Smooth muscle cell (in vitro differentiated cells): ENCODE results near the gene B3GALNT2. TPM values are rescaled to one million over a fixed set of nuclear protein-coding genes. Genes with fewer than 3 reads are reported as not detected.

Experiments
- DNase-seq: peaks from one replicate; lab custom pipeline; 2025; ENCODE audit not compliant: unreplicated experiment; lab: John Stamatoyannopoulos, UW
- H2AFZ ChIP-seq: fragments of 200-600 bp; sonication (generic); 2 replicates; pipeline ENCODE4 v1.6.0; 2016; ENCODE audit warnings: antibody characterized with exemption, low read depth, mild to moderate bottlenecking
- H3F3A ChIP-seq: fragments of 200-600 bp; sonication (generic); 2 replicates; pipeline ENCODE4 v1.6.0; 2017; ENCODE audit warnings: antibody characterized with exemption, low read depth
- H3K27ac ChIP-seq: fragments of 200-600 bp; sonication (generic); 2 replicates; pipeline ENCODE4 v1.5.1; 2016; ENCODE audit warnings: low read depth, mild to moderate bottlenecking
- H3K27me3 ChIP-seq: fragments of 200-600 bp; sonication (generic); 2 replicates; pipeline ENCODE4 v1.6.1; 2016; ENCODE audit warnings: low read depth, mild to moderate bottlenecking
- H3K36me3 ChIP-seq: fragments of 200-600 bp; sonication (generic); 2 replicates; pipeline ENCODE4 v1.5.1; 2016; ENCODE audit warnings: low read depth
- H3K4me1 ChIP-seq: fragments of 200-600 bp; sonication (generic); 2 replicates; pipeline ENCODE4 v1.5.1; 2016; ENCODE audit warnings: low read depth
- H3K4me2 ChIP-seq: fragments of 200-600 bp; sonication (generic); 2 replicates; pipeline ENCODE4 v1.6.0; 2016; ENCODE audit warnings: mild to moderate bottlenecking
- H3K4me3 ChIP-seq: fragments of 200-600 bp; sonication (generic); 2 replicates; pipeline ENCODE4 v1.5.1; 2016; ENCODE audit warnings: mild to moderate bottlenecking
- H3K79me2 ChIP-seq: fragments of 200-600 bp; sonication (generic); 2 replicates; pipeline ENCODE4 v1.6.0; 2016; ENCODE audit warnings: low read depth, mild to moderate bottlenecking
- H3K9ac ChIP-seq: fragments of 200-600 bp; sonication (generic); 2 replicates; pipeline ENCODE4 v1.6.0; 2016; ENCODE audit warnings: low read depth
- H3K9me3 ChIP-seq: fragments of 200-600 bp; sonication (generic); replicated peaks from 2 replicates; pipeline ENCODE4 v1.5.1; 2016; ENCODE audit warnings: low read depth
- H4K20me1 ChIP-seq: fragments of 200-600 bp; sonication (generic); 2 replicates; pipeline ENCODE4 v1.6.0; 2016; ENCODE audit warnings: low read depth
- WGBS: methylation state at CpG from one replicate; pipeline ENCODE4 v1.1.7; 2016; ENCODE audit warnings: low lambda C conversion rate; 5-methylcytosine and 5-hydroxymethylcytosine counted together
- polyA plus RNA-seq: library from polyadenylated mRNA; unstranded; fragments of >200 nt; fragmentation: Nextera tagmentation; extraction: Ambion mirVana; gene quantifications from 2 replicates; pipeline ENCODE4 v1.2.1, GENCODE V29; 2016
- total RNA-seq: library from RNA; depleted of rRNA; stranded (reverse); fragments of >200 nt; gene quantifications from 2 replicates; pipeline ENCODE4 v1.2.3, GENCODE V29; 2014
- TF ChIP-seq, protein P1 (sequence below): fragments of 200-600 bp; sonication (generic); IDR thresholded peaks from 2 replicates; pipeline ENCODE4 v1.5.1; 2017; ENCODE audit warnings: borderline replicate concordance, mild to moderate bottlenecking, antibody characterized with exemption; ENCODE audit not compliant: insufficient read depth, poor library complexity, severe bottlenecking

B3GALNT2 gene
- total RNA-seq (22.7 and 28.1 TPM in 2 replicates), polyA plus RNA-seq (8.2 and 12.5 TPM in 2 replicates)

DNA sequence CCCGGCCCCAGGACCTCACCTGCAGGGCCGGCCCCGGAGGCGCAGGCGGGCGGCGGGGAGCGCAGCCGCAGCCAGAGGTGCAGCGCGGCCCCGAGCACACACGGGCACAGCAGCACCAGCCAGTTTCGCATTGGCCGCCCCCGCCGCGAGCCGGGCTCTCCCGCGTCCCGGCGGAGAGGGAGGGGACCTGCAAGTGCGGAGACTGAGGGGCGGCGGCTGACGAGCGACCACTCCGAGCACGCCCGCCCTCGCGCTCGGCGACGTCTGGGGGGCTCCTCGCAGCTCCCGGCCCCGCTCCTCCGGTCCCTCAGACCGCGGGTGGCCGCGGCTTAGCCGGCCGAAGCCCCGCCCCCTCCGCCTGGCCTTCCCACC lies at the start of gene B3GALNT2:
Gene B3GALNT2 (minus strand): TSS at position 331 of the 372 bp plus-strand sequence. CDS start 200 bp downstream, at position 131.
- DNase-seq, result no peak
- Histone ChIP-seq H3K4me3 (peak within 1 kb of the TSS; percentile 91), H2AFZ (peak within 1 kb of the TSS; percentile 60), H3K9me3 (no peaks in the 10 kb centered on the region), H3F3A (peaks cover 13% of the 10 kb centered on the region), H3K4me2 (peak within 1 kb of the TSS; percentile 84), H3K9ac (peak within 1 kb of the TSS; percentile 75), H3K27me3 (no peaks in the 10 kb centered on the region), H3K36me3 (no peaks in the 10 kb centered on the region), H4K20me1 (peaks cover 34% of the 10 kb centered on the region), H3K79me2 (peaks cover 41% of the 10 kb centered on the region), H3K27ac (peak within 1 kb of the TSS; percentile 91), H3K4me1 (peaks cover 8% of the 10 kb centered on the region)
- 2% methylated on average over 11 of the region's 48 CpGs for WGBS
- TF ChIP-seq, protein P1, sequence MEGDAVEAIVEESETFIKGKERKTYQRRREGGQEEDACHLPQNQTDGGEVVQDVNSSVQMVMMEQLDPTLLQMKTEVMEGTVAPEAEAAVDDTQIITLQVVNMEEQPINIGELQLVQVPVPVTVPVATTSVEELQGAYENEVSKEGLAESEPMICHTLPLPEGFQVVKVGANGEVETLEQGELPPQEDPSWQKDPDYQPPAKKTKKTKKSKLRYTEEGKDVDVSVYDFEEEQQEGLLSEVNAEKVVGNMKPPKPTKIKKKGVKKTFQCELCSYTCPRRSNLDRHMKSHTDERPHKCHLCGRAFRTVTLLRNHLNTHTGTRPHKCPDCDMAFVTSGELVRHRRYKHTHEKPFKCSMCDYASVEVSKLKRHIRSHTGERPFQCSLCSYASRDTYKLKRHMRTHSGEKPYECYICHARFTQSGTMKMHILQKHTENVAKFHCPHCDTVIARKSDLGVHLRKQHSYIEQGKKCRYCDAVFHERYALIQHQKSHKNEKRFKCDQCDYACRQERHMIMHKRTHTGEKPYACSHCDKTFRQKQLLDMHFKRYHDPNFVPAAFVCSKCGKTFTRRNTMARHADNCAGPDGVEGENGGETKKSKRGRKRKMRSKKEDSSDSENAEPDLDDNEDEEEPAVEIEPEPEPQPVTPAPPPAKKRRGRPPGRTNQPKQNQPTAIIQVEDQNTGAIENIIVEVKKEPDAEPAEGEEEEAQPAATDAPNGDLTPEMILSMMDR, result no peak

DNA sequence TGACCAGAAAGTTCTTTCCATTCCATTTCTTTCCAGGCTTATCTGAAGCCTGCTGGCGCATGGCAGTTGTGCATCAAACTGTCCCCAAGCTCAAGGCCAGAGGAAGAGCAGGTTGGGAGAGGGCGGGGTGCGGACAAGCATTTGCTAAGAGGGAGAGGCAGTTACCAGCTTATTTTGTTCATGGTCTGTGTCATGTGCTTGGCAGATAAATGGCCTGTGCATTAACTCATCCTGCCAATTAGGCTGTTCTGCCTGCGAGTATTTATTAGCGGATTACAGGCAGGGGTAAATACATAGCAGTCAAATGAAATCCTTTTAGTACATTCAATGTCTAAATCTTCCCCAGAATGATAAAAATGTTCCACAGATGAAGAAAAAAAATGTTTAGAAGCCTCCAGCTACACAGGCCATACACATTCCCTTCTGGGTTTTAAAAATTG lies 48.9 kb upstream of the B3GALNT2 start:
- DNase-seq, result no peak

DNA sequence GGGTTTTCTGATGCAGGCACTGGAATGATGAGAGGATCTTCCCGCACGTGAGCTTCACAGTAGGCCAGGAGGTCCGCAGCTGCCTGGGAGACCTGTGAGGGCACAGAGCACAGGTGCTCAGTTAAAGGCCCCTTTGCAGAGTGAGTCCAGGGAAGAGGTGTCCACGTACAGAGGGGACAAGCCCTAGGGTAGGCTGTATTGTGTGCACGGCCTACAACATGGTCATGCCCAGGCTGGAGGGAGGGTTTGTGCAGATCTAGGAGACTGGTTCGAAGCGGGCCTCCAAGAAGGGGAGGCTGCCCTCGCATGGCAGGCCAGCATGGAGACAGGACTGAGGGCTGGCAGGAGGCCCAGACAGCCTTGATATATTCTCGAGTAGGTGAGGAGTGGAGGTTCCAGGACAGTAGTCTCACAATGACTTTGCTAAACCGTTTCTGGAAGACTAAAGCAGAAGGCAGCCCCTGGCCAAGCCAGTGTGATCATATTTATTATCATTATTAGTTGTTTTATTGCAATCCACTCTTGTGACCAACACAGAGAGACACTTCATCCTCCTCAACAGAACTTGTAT lies 48.0 kb upstream of the B3GALNT2 start:
- Histone ChIP-seq H3K79me2 (no peaks in the 10 kb centered on the region), H2AFZ (no peak overlapping the region), H3K27me3 (no peaks in the 10 kb centered on the region), H3K27ac (no peak overlapping the region), H3K4me2 (no peak overlapping the region), H4K20me1 (no peaks in the 10 kb centered on the region), H3K36me3 (no peaks in the 10 kb centered on the region), H3K9ac (no peak overlapping the region), H3K4me3 (no peak overlapping the region), H3F3A (no peaks in the 10 kb centered on the region), H3K4me1 (no peaks in the 10 kb centered on the region), H3K9me3 (no peaks in the 10 kb centered on the region)
- TF ChIP-seq, protein P1, result no peak
- DNase-seq, result no peak
- WGBS, result 96% methylated on average over 10 of the region's 10 CpGs

More for the DNA sequence above, 48.9 kb upstream of the B3GALNT2 start:
- H3K4me3 ChIP-seq, result no peak overlapping the region
- no peaks in the 10 kb centered on the region for H3F3A ChIP-seq
- 60% methylated on average over 5 of the region's 5 CpGs for WGBS
- no peak overlapping the region for H3K4me2 ChIP-seq
- H3K36me3 ChIP-seq, result no peaks in the 10 kb centered on the region
- H3K9ac ChIP-seq, result no peak overlapping the region
- no peaks in the 10 kb centered on the region for H3K4me1 ChIP-seq
- no peaks in the 10 kb centered on the region for H3K27me3 ChIP-seq
- H2AFZ ChIP-seq, result no peak overlapping the region
- TF ChIP-seq, protein P1, result no peak
- no peaks in the 10 kb centered on the region for H3K9me3 ChIP-seq
- H3K27ac ChIP-seq, result no peak overlapping the region
- no peaks in the 10 kb centered on the region for H4K20me1 ChIP-seq
- no peaks in the 10 kb centered on the region for H3K79me2 ChIP-seq
